ENCODE measurements around the gene S100A7A.

- TF ChIP-seq CTCF (IDR thresholded peaks at IDR 0.05; ENCODE audit: low read depth, low read length, missing input control) = no peak
- no peak for TF ChIP-seq YY1 (IDR thresholded peaks at IDR 0.05)
- TF ChIP-seq ZBTB33 (IDR thresholded peaks at IDR 0.05) = no peak
- TF ChIP-seq ATF3 (IDR thresholded peaks at IDR 0.05) = no peak
These were observed 21.1 kb upstream of the S100A7A start for GRCh38 chr1:153395136-153395685.
